ENCODE measurements around the gene DARS1. TPM values are rescaled to one million over a fixed set of nuclear protein-coding genes. Genes with fewer than 3 reads are reported as not detected.

The DARS1 gene
- polyA plus RNA-seq, 3 donors, result 24.4 to 53.0 (median 46.2) TPM

DNA sequence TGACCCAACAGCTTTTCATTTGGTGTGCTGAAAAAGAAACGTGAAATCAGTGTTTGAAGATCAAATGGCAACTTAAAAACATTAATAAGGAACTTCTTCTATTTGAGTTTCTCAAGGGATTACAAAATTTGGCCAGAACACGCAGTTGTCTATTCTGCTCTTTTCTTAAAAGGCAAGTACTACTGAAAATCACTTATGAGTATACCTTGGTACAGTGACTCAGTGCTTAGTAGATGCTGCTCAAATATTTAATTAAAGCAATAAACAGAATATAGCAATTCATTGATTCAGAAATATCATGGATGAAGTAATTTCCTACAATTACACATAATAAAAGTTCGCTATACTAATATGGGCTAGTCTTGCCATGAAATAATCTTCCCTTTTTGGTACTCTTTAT is 70.9 kb downstream of the DARS1 start:
- Histone ChIP-seq H3K9me3 (replicated peaks in 1 of 2; ENCODE audit: control insufficient read depth in 1 of 2, insufficient read depth in 1 of 2, low read length in 2 of 2) (no peaks in the 10 kb centered on the region), H3K36me3 (replicated peaks in 1 of 2; ENCODE audit: control insufficient read depth in 1 of 2, insufficient read depth in 2 of 2, low read length in 2 of 2) (peaks cover 25 to 40% of the 10 kb centered on the region in 2 donors), H3K79me2 (ENCODE audit: insufficient read depth, low read length) (no peaks in the 10 kb centered on the region), H3K27me3 (ENCODE audit: control insufficient read depth in 2 of 2, insufficient read depth in 2 of 2, low read length in 2 of 2) (no peaks in the 10 kb centered on the region), H2AFZ (ENCODE audit: insufficient read depth, low read depth, low read length, poor library complexity, severe bottlenecking) (no peak overlapping the region), H3K27ac (ENCODE audit: low read depth in 1 of 2, low read length in 2 of 2) (peak overlapping the region in 1 of 2 donors; percentile 63), H3K4me2 (replicated peaks; ENCODE audit: extremely low read depth, low read length, poor library complexity, severe bottlenecking) (no peak overlapping the region), H3K4me1 (ENCODE audit: control insufficient read depth in 1 of 2, insufficient read depth in 2 of 2, low read length in 2 of 2) (peaks cover 4 to 11% of the 10 kb centered on the region in 2 donors), H3K9ac (ENCODE audit: insufficient read depth, low read length, poor library complexity, severe bottlenecking) (no peak overlapping the region), H4K20me1 (ENCODE audit: insufficient read depth, low read length) (no peaks in the 10 kb centered on the region), H3K4me3 (replicated peaks in 1 of 3; ENCODE audit: low read depth in 2 of 3, low read length in 3 of 3) (no peak overlapping the region)
- intact Hi-C loops (cut with micrococcal nuclease), result loop anchor here (2.0 to 10.0 kb wide), 5 partner anchors 200 to 1920 kb away; partner anchors contain the start of gene CXCR4 (in 1 of the 2)
- H3K4me3 Mint-ChIP-seq, result no peak overlapping the region
- WGBS (ENCODE audit: insufficient coverage), result no CpG with 5 or more reads among the region's 3 CpGs
- peaks cover 5% of the 10 kb centered on the region for H3K4me1 Mint-ChIP-seq
- peaks cover 26 to 36% of the 10 kb centered on the region in 2 donors for H3K36me3 Mint-ChIP-seq
- H3K27me3 Mint-ChIP-seq (ENCODE audit: low read depth in 3 of 3), result no peaks in the 10 kb centered on the region
- H3K27ac Mint-ChIP-seq, result peak overlapping the region in 6 of 7 donors; percentile 30 to 83 (median 60)
- TF ChIP-seq, protein P1, sequence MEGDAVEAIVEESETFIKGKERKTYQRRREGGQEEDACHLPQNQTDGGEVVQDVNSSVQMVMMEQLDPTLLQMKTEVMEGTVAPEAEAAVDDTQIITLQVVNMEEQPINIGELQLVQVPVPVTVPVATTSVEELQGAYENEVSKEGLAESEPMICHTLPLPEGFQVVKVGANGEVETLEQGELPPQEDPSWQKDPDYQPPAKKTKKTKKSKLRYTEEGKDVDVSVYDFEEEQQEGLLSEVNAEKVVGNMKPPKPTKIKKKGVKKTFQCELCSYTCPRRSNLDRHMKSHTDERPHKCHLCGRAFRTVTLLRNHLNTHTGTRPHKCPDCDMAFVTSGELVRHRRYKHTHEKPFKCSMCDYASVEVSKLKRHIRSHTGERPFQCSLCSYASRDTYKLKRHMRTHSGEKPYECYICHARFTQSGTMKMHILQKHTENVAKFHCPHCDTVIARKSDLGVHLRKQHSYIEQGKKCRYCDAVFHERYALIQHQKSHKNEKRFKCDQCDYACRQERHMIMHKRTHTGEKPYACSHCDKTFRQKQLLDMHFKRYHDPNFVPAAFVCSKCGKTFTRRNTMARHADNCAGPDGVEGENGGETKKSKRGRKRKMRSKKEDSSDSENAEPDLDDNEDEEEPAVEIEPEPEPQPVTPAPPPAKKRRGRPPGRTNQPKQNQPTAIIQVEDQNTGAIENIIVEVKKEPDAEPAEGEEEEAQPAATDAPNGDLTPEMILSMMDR (IDR thresholded peaks at IDR 0.05), result no peak
- H3K9me3 Mint-ChIP-seq, result no peaks in the 10 kb centered on the region
- DNase-seq, result no peak

DNA sequence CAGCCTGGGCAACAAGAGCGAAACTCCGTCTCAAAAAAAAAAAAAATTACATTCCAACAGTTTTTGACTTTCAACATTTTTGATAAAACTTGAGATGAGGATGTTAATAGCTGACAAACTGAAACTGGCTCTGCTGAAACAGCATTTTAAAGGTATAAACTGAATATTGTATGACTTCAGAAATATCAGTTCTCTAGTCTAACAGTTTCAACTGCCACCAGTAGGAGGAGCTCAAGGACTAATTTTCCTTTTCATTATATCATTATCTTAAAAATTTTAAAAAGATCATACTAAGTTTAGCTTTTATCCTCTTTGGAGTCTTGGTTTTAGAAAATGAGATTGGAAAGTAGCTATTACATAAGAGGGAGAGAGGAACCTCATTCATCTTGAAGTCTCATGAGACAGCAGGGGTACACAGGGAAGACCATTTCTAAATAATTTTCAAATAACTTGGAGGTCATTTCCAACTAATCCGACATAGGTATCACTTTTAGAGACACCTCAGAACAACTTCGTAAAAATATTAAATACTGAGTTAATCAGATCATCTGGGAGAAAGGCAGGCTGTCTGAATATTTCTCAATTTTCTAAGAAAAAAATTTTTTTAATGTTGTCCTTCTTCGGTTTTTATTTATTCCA is 71.6 kb downstream of the DARS1 start:
- H3K79me2 ChIP-seq (ENCODE audit: insufficient read depth, low read length), result no peaks in the 10 kb centered on the region
- no peaks in the 10 kb centered on the region for H4K20me1 ChIP-seq (ENCODE audit: insufficient read depth, low read length)
- no peak overlapping the region for H3K4me3 ChIP-seq (replicated peaks in 1 of 3; ENCODE audit: low read depth in 2 of 3, low read length in 3 of 3)
- H3K4me1 ChIP-seq (ENCODE audit: control insufficient read depth in 1 of 2, insufficient read depth in 2 of 2, low read length in 2 of 2), result peaks cover 4 to 11% of the 10 kb centered on the region in 2 donors
- Mint-ChIP-seq H3K27me3 (ENCODE audit: low read depth in 3 of 3) (no peaks in the 10 kb centered on the region), H3K9me3 (no peaks in the 10 kb centered on the region), H3K36me3 (peaks cover 29 to 40% of the 10 kb centered on the region in 2 donors), H3K27ac (peak overlapping the region in 6 of 7 donors; percentile 51 to 83 (median 68)), H3K4me1 (peaks cover 5% of the 10 kb centered on the region), H3K4me3 (no peak overlapping the region)
- no peak overlapping the region for H2AFZ ChIP-seq (ENCODE audit: insufficient read depth, low read depth, low read length, poor library complexity, severe bottlenecking)
- peak; percentile 40 to 70 (median 49) for DNase-seq
- TF ChIP-seq, protein P1 (IDR thresholded peaks at IDR 0.05), result peak; percentile 94
- H3K4me2 ChIP-seq (replicated peaks; ENCODE audit: extremely low read depth, low read length, poor library complexity, severe bottlenecking), result no peak overlapping the region
- WGBS (ENCODE audit: insufficient coverage), result no CpG with 5 or more reads among the region's 5 CpGs
- H3K9me3 ChIP-seq (replicated peaks in 1 of 2; ENCODE audit: control insufficient read depth in 1 of 2, insufficient read depth in 1 of 2, low read length in 2 of 2), result no peaks in the 10 kb centered on the region
- no peaks in the 10 kb centered on the region for H3K27me3 ChIP-seq (ENCODE audit: control insufficient read depth in 2 of 2, insufficient read depth in 2 of 2, low read length in 2 of 2)
- H3K9ac ChIP-seq (ENCODE audit: insufficient read depth, low read length, poor library complexity, severe bottlenecking), result no peak overlapping the region
- intact Hi-C loops (cut with micrococcal nuclease), result loop anchor here (2.0 to 10.0 kb wide), 6 partner anchors 201 to 1921 kb away; partner anchors contain the start of gene CXCR4 (in 1 of the 2)
- H3K36me3 ChIP-seq (replicated peaks in 1 of 2; ENCODE audit: control insufficient read depth in 1 of 2, insufficient read depth in 2 of 2, low read length in 2 of 2), result peaks cover 27 to 44% of the 10 kb centered on the region in 2 donors
- H3K27ac ChIP-seq (ENCODE audit: low read depth in 1 of 2, low read length in 2 of 2), result peak overlapping the region in 1 of 2 donors; percentile 63
